ENCODE results near the gene CLEC3A.
"Not testable (repeated sequence)": the region's sequence is repeated elsewhere in the genome, so short reads cannot be mapped to it uniquely, and the experiment has no call there.

The CLEC3A gene

GRCh38 chr16:78028018-78028417 lies 5.7 kb downstream of the CLEC3A start:
- DNase-seq (ENCODE audit: low read depth in 1 of 2, low spot score in 1 of 2) = no peak

GRCh38 chr16:78034530-78034929 lies 12.2 kb downstream of the CLEC3A start:
- DNase-seq (ENCODE audit: low read depth in 1 of 2, low spot score in 1 of 2) = no peak

- DNase-seq (ENCODE audit: low read depth in 1 of 2, low spot score in 1 of 2) = no peak
Measured at GRCh38 chr16:78035012-78035411, 12.7 kb downstream of the CLEC3A start.

GRCh38 chr16:78040396-78040795 lies 18.0 kb downstream of the CLEC3A start:
- DNase-seq (ENCODE audit: low read depth in 1 of 2, low spot score in 1 of 2) = no peak

- no peak for DNase-seq (ENCODE audit: low read depth in 1 of 2, low spot score in 1 of 2)
Measured at GRCh38 chr16:78045865-78046581, 23.7 kb downstream of the CLEC3A start.

GRCh38 chr16:78048319-78048718 lies 26.0 kb downstream of the CLEC3A start:
- DNase-seq (ENCODE audit: low read depth in 1 of 2, low spot score in 1 of 2) = no peak

- no peak for DNase-seq (ENCODE audit: low read depth in 1 of 2, low spot score in 1 of 2)
Measured at GRCh38 chr16:78050734-78051400, 28.5 kb downstream of the CLEC3A start.

- DNase-seq (ENCODE audit: low read depth in 1 of 2, low spot score in 1 of 2) = no peak
Measured at GRCh38 chr16:78057803-78058564, 35.6 kb downstream of the CLEC3A start.

GRCh38 chr16:78059806-78060205 lies 37.5 kb downstream of the CLEC3A start:
- DNase-seq (ENCODE audit: low read depth in 1 of 2, low spot score in 1 of 2) = not testable (repeated sequence)

GRCh38 chr16:78060295-78060694 lies 37.9 kb downstream of the CLEC3A start:
- no peak for DNase-seq (ENCODE audit: low read depth in 1 of 2, low spot score in 1 of 2)

GRCh38 chr16:78060809-78061208 lies 38.5 kb downstream of the CLEC3A start:
- DNase-seq (ENCODE audit: low read depth in 1 of 2, low spot score in 1 of 2) = no peak

GRCh38 chr16:78065319-78065718 lies 43.0 kb downstream of the CLEC3A start:
- no peak for DNase-seq (ENCODE audit: low read depth in 1 of 2, low spot score in 1 of 2)

GRCh38 chr16:78069913-78070312 lies 47.6 kb downstream of the CLEC3A start:
- no peak for DNase-seq (ENCODE audit: low read depth in 1 of 2, low spot score in 1 of 2)

- no peak for DNase-seq (ENCODE audit: low read depth in 1 of 2, low spot score in 1 of 2)
Measured at GRCh38 chr16:78072275-78072674, 49.9 kb downstream of the CLEC3A start.

GRCh38 chr16:78075800-78076199 lies 53.5 kb downstream of the CLEC3A start:
- DNase-seq (ENCODE audit: low read depth in 1 of 2, low spot score in 1 of 2) = no peak

- DNase-seq (ENCODE audit: low read depth in 1 of 2, low spot score in 1 of 2) = no peak
Measured at GRCh38 chr16:78081341-78081740, 59.0 kb downstream of the CLEC3A start.
